Effector CD8-positive, alpha-beta T cell (primary cell): ENCODE results near the gene DDC.
"Not testable (repeated sequence)": the region's sequence is repeated elsewhere in the genome, so short reads cannot be mapped to it uniquely, and the experiment has no call there.

Experiments
- DNase-seq: peaks from one replicate; lab custom pipeline; 2025; lab: John Stamatoyannopoulos, UW

DDC gene

DNA sequence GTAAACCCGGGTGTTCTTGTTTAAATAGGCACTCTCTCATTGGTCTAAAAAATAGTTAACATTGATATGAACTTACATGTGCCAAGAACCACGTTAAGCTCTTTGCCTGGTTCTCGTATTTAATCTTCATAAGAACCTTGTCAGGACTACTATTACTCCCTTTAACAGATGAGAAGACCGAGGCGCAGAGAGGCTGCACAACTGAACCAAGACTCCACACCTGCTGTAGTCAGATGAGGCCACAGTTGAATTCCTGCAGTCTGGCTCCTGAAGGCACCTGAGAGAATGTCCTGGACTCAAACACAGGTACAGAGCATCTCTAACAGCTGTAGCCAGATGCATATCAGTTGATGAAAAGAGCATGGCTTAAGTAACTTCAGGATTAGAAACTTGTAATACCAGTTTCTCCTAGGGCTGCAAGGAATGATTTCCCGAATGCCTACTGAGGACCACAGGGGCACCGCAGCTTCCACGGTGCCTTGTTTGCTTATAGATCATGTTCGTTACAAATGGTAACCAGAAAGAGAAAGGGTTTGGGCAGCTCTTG, 9.5 kb downstream of the DDC start:
- no peak for DNase-seq

DNA sequence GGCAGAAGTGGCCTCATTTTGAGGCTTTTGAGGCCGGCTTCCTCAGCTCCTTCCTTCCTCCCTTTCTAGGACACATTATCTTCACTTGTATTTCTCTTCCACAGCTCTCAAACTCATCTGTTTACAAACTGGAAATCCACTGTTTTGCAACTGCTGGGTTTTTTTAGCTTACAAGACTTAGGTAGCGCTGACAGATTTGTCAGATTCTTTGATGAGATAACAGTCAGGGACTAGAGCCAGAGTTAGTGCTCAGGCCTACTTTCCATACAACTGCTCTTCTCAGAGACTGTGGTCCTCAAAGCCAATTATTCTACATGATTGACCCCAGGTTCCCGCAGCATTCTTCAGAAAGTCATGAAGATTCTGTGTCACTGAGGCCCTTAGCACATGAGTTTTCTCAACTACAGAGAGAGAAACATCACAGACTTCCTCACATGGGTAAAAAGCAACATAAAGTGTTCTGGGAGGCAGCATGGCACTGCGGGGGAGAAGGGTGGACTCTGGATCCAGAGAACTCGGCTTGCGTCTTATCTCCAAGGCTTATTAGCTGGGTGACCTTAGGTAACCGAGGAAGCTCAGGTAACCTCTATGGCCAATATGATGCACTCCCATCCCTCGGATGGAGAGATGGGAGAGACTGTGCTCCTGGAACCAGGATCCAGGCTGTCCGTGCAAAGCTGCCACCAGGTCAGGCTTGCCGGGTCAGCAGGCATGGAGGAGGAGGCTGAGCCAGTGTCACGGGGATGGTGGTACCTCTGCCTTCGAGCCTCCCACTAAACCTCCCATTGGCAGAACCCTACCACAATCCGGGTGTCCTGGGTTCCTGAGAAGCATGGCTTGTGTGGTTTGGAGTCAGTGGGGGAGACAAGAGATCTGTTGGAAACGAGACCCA, 10.5 kb downstream of the DDC start:
- DNase-seq, result no peak

DNA sequence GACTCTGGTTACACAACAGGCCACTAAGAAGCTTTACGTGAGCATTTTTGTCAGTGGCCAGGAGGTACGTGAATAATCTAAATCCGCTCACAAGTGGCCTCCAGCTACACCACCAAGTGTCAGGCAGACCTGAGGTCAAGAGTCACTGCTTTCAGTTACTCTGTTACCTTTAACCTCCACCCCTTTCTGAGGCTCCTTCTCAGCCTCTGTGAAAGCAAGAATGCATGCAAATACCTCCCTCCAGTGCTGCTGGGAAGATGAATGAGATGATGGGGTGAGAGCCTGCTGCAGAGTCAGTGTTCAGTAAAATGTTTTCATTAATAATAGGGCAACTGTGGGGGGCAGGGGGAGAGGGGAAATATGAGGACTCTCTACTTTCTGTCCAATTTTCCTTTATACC, 11.2 kb downstream of the DDC start:
- no peak for DNase-seq

DNA sequence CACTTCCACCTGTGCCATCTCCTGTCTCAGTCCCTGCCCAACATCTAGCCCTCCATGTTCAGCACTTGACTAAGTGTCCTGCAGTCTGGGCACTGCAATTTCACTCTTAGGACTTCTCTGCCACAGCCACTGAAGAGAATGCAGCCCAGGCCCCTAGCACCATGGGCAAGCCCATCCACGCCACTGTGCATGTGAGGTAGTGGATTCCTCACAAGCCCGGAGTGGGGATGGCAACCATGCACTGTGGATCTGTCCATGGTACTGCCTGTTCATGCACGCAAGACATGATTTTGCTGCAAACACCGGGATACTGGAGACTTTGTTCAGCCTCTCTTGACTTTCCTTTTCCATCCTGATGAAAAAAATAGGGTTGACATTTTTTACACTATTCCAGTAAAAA, 12.3 kb downstream of the DDC start:
- no peak for DNase-seq

DNA sequence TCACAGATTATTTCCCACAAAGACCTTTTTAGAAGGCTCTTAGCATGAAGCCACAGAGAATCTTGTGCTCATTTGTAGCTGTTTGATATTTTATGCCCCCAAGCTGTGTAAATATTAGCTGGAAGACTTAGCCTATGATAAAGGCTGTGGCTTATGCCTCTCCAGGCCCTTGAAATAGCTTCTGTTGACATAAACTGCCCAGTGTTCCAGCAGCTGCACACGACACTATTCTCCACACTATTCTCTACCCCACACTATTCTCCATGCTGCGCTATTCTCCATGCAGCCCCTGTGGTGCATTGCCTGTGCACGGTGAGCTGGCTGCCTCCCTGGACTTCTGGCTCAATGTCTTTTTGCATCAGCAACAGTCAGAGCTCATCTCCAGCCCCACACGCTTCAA, 13.1 kb downstream of the DDC start:
- DNase-seq, result no peak

DNA sequence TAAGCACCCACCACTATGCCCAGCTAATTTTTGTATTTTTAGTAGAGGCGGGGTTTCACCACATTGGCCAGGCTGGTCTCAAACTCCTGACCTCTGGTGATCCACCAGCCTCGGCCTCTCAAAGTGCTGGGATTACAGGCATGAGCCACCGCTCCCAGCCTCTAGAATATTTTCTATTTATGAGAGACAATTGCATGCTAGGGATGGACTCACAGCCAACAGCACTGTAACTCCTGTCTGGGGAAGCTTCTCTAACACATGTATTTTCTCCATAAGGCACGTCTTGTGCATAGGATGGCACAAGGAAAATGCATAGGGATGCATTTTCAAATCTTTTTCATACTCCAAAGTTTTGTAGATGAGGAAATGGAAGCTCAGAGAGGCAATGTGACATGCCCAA, 19.6 kb downstream of the DDC start:
- DNase-seq, result not testable (repeated sequence)

DNA sequence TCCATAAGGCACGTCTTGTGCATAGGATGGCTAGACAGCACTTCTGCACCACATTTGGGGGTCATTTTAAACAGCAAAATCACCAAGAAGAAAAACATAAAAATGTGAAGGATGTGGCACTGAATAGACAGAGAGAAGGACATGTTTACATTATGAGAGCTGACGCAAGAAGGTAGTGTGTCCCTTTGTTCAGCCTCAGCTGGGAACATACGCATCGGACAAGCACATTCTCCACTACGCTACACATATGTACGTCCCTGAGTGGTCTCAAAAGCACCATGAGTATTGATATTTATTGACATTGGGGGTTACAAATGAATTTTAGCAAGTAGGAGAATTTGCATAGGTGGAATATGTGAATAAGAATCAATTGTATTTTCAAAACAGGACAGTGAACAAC, 20.2 kb downstream of the DDC start:
- DNase-seq, result no peak

DNA sequence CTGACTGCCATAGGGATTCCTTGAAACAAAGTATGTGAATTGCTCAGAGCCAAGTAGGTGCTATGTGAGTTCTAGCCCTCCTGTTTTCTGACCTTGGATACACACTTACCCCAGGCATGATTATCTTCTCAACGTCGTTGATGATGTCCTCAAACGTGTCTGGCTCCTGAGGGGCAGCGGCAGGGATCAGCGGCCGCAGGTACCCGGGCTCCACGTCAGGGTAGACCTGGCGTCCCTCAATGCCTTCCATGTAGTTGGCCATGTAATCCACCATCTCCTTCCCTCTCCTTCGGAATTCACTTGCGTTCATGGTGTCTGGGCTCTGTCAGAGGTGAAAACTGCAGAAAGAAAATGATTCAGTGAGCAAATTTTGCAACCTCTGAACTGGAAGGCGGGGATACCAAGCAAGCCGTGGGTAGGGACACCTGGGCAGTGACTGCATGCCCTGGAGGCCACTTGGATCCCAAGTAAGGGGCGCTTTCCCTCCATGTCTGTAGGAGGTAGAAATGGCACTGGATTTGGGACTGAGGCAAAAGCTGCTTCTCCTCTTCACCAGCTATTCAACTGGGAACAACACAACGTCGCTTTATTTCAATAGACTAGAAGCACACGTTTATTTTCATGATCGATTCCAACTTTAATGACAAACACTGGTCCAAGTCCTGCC, 21.3 kb downstream of the DDC start:
- no peak for DNase-seq

DNA sequence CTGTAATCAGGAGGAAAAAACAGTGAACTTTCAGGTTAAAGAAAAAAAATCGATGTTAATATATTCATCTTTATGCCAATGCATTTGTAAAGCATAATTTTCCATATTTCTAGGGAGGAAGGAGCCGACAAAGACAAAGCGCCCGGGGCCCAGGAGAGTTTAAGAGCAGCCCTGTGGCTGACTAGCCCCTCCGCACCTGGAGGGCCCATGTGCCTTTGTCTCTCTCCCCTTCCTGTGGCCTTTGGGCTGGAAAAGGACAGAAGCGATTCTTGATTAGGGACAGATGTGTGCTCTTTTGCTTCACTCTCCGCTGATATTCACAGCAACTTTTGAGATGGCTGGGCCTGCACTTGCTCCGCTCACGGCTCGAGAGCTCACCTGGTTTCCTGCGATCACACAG, 23.1 kb downstream of the DDC start:
- no peak for DNase-seq

DNA sequence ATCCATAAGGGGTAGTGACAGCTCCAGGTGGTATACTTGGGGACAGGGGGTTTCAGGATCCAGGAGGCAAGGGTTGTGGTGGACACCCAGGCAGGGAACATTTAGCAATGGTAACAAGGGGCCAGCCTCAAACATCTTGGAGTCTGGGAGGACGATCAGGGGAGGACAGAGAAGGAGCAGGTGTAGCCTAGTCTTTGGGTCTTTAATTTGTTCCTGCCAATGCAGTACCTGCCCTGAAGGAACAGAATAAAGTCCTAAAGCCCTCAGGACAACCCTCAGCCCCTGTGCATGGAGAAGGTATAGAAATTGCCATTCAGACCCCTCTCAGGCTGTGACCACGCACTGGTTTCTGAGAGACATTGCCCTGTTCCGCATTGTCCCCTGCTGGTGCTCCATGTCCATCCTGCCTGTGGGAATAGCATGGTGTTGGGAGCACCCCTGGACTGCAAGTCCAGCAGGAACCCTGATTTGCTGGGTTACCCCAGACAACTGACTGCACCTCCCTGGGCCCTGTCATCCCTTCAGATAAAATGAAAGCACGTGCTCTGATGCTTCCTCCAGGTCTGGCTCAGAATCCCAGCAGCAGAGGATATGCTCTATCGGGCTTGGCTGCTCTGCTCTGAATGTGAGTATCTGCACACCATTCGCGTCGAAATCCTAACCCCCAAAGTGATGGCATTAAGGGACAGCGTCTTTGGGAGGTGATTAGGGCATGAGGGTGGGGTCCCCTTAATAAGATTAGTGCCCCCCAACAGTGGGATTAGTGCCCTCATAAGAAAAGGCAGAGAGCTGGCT, 24.2 kb downstream of the DDC start:
- no peak for DNase-seq

DNA sequence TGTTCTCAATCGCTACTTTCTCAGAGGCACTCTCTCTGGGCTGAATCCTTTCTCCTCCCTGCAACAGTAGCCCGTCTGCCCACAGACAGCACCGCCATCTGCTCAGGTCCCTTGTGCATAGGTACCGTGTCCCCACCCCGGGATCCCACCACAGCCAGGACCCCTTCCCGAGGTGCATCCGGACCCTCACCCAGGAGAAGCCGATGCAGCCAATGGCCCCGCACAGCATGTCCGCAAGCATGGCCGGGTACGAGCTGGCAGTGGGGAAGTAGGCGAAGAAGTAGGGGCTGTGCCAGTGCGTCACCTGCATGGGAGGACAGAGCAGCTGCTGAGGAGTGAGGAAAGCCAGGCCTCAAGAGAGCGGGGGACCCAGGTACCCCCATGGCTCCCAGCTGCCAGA, 25.5 kb downstream of the DDC start:
- no peak for DNase-seq

DNA sequence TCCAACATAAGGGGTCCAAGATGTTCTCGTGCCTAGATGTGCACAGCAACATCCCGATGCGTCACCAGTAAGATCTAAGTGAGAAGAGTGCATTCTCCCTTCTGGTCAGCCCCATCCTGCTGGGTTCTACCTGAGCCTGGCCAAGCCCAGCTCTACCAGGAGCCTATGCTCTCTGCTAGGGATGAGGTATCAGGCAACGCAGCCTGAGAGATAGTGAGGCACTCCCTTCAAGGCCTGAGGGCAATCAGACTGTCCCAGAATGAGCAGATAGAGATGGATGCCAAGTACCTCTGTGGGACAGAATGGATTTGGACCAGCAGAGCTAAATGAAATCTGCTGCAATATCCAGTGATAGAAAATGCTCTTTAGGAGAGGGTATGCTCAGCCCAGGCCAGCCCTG, 26.7 kb downstream of the DDC start:
- no peak for DNase-seq

DNA sequence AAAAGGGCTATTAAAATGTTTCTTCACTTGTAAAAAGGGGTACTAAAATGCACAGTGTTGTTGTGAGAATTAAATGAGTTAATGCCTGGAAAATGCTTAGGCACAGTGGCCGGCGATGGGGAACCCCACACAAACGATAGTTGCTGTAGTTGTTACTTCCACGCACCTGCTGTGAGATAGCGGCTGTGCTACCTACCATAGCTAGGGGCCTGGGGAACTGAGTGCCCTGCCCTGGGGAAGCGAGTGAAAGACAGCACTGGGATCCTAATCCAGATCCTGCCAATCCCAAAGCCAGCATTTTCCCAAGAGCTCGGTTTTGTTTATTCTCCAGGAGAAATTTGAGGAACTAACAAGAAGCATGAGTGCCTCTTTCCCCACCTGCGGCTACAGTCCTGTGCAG, 27.8 kb downstream of the DDC start:
- DNase-seq, result no peak

DNA sequence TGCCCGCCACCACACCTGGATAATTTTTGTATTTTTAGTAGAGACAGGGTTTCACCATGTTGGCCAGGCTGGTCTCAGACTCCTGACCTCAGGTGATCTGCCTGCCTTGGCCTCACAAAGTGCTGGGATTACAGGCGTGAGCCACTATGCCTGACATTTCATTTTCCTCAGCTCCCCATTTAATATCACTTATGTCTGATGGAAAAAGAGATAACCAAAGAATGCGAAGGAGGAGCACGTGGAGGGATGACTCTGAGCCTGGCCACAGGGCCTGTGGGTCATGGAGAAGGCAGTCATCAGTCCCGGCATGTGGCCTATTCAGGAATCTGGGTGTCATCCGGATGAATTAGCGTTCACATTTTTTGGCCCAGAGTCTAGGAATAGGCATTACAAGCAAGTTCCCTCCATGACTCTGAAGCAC, 29.9 kb downstream of the DDC start:
- DNase-seq, result not testable (repeated sequence)

DNA sequence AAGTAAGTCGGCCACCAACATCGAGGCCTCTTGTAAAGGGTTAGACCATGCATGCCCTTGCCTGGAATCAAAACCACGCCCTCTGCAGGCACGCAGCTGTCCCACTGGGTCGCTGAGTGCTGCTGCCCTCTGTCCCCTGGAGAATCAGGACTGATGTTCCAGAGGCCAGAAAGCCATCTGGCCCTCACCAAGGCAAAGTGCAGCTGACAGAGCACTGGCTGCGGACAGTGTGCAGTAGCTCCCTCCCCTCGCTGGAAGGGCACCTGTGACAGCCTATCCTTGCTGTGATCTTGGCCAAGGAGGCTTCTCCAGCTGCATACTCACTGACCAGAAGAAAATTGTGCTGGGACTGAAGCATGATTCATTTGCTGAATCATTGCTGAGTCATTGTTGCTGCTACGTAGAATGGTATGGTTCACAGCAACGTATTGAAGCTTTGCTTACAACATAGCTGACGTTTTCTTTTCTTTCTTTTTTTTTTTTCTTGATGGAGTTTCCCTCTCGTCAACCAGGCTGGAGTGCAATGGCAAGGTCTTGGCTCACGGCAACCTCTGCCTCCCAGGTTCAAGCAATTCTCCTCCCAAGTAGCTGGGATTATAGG, 30.4 kb downstream of the DDC start:
- DNase-seq, result no peak

DNA sequence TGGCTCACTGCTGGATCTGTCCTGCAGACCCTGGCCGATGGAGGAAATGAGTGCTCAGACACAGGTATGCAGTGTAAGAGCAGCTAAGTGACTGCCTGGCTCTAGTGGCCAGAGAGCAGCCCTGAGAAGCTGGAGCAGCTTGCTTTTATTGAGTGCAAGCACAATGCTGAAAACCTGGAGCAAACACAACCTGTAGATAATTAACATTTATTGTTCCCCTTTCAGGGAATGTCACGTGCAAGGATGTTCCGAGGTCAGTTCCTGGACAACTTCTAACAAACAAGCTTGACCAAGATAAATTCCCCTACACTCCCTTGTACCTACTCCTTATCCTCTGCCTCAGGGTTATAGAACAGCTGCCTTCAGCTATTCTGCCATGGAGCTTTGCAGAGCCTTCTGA, 31.3 kb downstream of the DDC start:
- DNase-seq, result no peak

DNA sequence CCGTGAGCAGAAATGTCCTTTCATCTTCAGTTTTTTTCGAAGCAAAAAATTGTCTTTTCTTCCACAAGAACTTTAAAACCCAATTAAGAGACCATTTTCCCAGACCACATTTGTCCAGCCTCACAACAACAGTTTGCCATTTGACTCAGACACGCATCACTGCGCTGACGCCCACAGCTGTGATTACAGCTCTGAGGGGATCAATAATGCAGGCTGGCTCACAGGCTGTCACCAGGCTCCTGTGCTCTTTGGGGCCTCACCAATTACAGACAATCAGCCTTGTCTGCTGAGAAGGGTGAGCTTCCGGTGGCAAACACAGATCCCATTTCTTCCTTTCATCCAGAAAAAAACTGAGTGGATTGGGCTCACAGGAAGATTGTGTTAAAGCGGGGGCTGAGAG, 33.3 kb downstream of the DDC start:
- no peak for DNase-seq

DNA sequence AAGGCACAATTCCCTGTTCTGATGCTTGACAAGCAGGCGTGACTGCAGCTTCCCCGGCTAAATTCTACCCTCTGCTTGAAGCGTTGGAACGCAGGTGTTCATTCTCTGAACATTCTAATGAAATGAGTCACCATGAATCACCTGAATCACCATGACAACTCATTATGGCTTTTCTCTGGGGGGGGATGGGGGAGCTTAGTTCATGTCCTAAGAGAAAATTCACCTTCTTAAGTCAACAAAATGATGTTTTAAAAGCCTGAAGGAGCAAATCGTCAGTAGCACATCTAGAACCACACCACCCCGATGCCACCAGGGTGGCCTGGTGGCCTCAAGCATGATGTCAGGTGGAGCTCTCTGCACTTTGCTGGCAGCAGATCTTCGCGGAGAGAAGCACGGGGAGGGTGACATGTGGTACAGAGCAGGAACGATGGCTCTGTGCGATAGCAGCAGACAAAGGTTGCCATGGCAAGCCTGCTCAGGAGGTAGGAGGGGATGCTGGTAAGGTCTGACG, 33.7 kb downstream of the DDC start:
- no peak for DNase-seq

DNA sequence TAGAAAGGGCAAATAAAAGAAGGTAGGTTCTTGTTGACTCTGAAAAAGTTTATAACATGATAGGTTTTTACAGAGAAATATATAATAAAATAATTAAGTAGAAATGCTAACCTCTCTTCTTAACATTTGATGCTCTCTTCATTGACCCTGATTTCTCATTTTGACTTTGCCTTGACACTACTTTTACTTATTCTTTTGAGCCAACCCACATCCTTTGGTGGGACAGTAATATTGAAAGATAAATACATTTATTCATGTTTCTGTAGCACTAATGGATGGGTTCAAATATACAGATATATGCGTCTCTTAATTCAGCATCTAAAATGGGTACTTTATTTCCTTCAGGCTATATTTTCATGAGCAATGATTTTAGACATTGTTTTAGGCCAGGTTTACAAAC, 34.4 kb downstream of the DDC start:
- no peak for DNase-seq

DNA sequence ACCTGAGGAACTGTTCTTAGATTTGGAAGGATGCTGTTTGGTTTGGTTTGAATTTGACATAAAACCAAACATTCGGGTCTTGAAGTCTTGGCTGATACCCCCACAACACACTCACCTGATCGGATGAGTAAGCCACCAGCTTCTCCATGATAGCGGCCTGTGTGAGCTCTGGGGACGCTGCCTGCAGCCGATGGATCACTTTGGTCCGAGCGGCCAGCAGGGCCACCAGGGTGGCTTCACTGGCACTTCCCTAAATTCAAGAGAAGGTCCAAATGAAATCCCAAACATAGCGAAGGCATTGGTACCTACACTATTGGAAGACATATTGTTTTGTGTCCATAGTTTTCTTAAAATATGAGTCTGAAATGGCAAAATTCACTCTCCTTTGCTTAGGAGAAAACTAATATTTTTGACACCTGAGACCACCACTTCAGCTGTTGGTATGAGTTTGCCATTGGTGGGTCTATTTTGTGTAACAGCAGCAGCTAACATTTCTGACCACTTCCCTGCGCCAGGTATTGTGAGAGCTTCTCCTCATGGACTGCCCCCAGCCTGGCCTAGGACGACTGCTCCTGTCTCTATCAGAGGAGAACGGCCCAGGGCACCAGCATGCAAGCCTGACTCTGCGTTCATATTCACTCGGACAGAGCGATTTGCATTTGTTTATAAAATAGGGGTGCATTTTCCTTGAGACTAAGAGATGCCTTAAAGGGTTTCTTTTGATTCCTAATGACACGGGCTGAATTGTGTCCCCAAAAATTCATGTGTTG, 35.9 kb downstream of the DDC start:
- DNase-seq, result no peak
